CD8-positive, alpha-beta memory T cell (primary cell): ENCODE results near the gene IPO8. TPM values are rescaled to one million over a fixed set of nuclear protein-coding genes. Genes with fewer than 3 reads are reported as not detected.

Experiments used
- CTCF ChIA-PET: fragments of 350-600 bp; sonication (Branson Sonifier 250); formaldehyde crosslinking; loops from one replicate; lab custom pipeline; 2021; ENCODE audit warnings: antibody characterized with exemption; lab: Charles Lee
- POLR2A ChIA-PET: fragments of 350-600 bp; sonication (Branson Sonifier 250); formaldehyde crosslinking; loops from one replicate; lab custom pipeline; 2021; ENCODE audit warnings: antibody characterized with exemption; lab: Charles Lee
- DNase-seq, 5 donors: peaks; one replicate each; pipeline versions ENCODE4 v3.0.0 to v3.0.0-alpha.2; 2020 to 2022; ENCODE audit warnings: mixed read lengths in 1 of 5
- H3K27ac ChIP-seq: one replicate; pipeline ENCODE4 v1.7.0; 2013; ENCODE audit warnings: low read depth, mild to moderate bottlenecking, low read length, moderate library complexity
- H3K27me3 ChIP-seq: 2 replicates; pipeline ENCODE4 v1.7.0; 2013; ENCODE audit warnings: low read length, mild to moderate bottlenecking; ENCODE audit not compliant: insufficient read depth, poor library complexity, severe bottlenecking
- H3K36me3 ChIP-seq: 2 replicates; pipeline ENCODE4 v1.7.0; 2013; ENCODE audit warnings: mild to moderate bottlenecking, low read length, moderate library complexity; ENCODE audit not compliant: insufficient read depth
- H3K4me1 ChIP-seq: 2 replicates; pipeline ENCODE4 v1.7.0; 2013; ENCODE audit warnings: mild to moderate bottlenecking, low read length, moderate library complexity; ENCODE audit not compliant: insufficient read depth
- H3K4me3 ChIP-seq: 2 replicates; pipeline ENCODE4 v1.7.0; 2013; ENCODE audit warnings: mild to moderate bottlenecking, low read length
- H3K9me3 ChIP-seq: 2 replicates; pipeline ENCODE4 v1.7.0; 2013; ENCODE audit warnings: mild to moderate bottlenecking, low read length
- H3K27ac Mint-ChIP-seq, 8 donors: one replicate each; pipeline ENCODE4 v1.8.0; 2020 to 2021; ENCODE audit warnings: mixed read lengths in 8 of 8, mild to moderate bottlenecking in 6 of 8, inconsistent platforms in 3 of 8, moderate library complexity in 3 of 8
- H3K27me3 Mint-ChIP-seq, 2 donors: one replicate each; pipeline ENCODE4 v1.8.0; 2020 to 2021; ENCODE audit warnings: mixed read lengths in 2 of 2, mild to moderate bottlenecking in 1 of 2, moderate library complexity in 1 of 2
- H3K36me3 Mint-ChIP-seq, 3 donors: one replicate each; pipeline ENCODE4 v1.8.0; 2020 to 2021; ENCODE audit warnings: mixed read lengths in 3 of 3, inconsistent platforms in 1 of 3, mild to moderate bottlenecking in 1 of 3
- H3K4me1 Mint-ChIP-seq, 3 donors: one replicate each; pipeline ENCODE4 v1.8.0; 2020 to 2021; ENCODE audit warnings: mixed read lengths in 3 of 3, inconsistent platforms in 1 of 3, mild to moderate bottlenecking in 1 of 3
- H3K4me3 Mint-ChIP-seq, 7 donors: one replicate each; pipeline ENCODE4 v1.8.0; 2020 to 2021; ENCODE audit warnings: mixed read lengths in 7 of 7, mild to moderate bottlenecking in 6 of 7, moderate library complexity in 4 of 7, inconsistent platforms in 2 of 7
- H3K9me3 Mint-ChIP-seq, 5 donors: one replicate each; pipeline ENCODE4 v1.8.0; 2020 to 2022; ENCODE audit warnings: mixed read lengths in 5 of 5, mild to moderate bottlenecking in 3 of 5, moderate library complexity in 2 of 5, inconsistent platforms in 1 of 5
- polyA plus RNA-seq: library from polyadenylated mRNA; unstranded; fragments of 300-500 nt; fragmentation: Illumina TruSeq; gene quantifications from one replicate; pipeline ENCODE4 v1.2.3, GENCODE V29; 2021
- total RNA-seq, 2 experiments: library from RNA; stranded (reverse); gene quantifications; one replicate each; pipeline ENCODE4 v1.2.3, GENCODE V29; 2021

Gene IPO8
- total and polyA plus RNA-seq, 3 experiments from 2014 or later: 14.8 to 52.9 (median 50.8) TPM

GRCh38 chr12:30679241-30679640 lies 16.4 kb downstream of the IPO8 start:
- no peaks in the 10 kb centered on the region for H3K9me3 Mint-ChIP-seq
- no peaks in the 10 kb centered on the region for H3K27me3 Mint-ChIP-seq
- ChIA-PET POLR2A (no interaction called here), CTCF (no interaction called here)
- DNase-seq: no peak
- no peak overlapping the region for H3K4me3 ChIP-seq
- H3K27me3 ChIP-seq: no peaks in the 10 kb centered on the region
- peaks cover 33% of the 10 kb centered on the region for H3K36me3 ChIP-seq
- H3K27ac Mint-ChIP-seq: no peak overlapping the region
- H3K36me3 Mint-ChIP-seq: peaks cover 0 to 76% (median 28%) of the 10 kb centered on the region in 3 donors
- H3K4me3 Mint-ChIP-seq: no peak overlapping the region
- no peaks in the 10 kb centered on the region for H3K9me3 ChIP-seq
- H3K4me1 ChIP-seq: no peaks in the 10 kb centered on the region
- H3K4me1 Mint-ChIP-seq: no peaks in the 10 kb centered on the region
- no peak overlapping the region for H3K27ac ChIP-seq

DNA sequence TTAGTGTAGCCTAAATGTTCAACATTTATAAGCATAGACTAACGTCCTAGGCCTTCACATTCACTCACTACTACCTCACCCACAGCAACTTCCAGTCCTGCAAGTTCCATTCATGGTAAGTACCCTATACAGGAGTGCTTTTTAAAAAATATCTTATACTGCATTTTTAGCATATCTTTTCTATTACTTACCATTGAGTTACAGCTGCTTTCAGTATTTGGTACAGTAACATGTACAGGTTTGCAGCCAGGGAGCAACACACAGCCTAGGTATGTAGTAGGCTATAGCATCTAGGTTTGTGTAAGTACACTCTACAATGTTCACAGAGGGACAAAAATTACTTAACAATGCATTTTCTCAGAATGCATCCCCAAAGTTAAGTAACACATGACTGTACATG lies 17.4 kb downstream of the IPO8 start:
- POLR2A ChIA-PET: no interaction called here
- DNase-seq: no peak
- Histone ChIP-seq H3K36me3 (peaks cover 33% of the 10 kb centered on the region), H3K4me3 (no peak overlapping the region), H3K9me3 (no peaks in the 10 kb centered on the region), H3K27ac (no peak overlapping the region), H3K4me1 (no peaks in the 10 kb centered on the region), H3K27me3 (no peaks in the 10 kb centered on the region)
- H3K9me3 Mint-ChIP-seq: no peaks in the 10 kb centered on the region
- H3K36me3 Mint-ChIP-seq: peaks cover 0 to 76% (median 23%) of the 10 kb centered on the region in 3 donors
- no peaks in the 10 kb centered on the region for H3K4me1 Mint-ChIP-seq
- no peak overlapping the region for H3K27ac Mint-ChIP-seq
- CTCF ChIA-PET: no interaction called here
- no peaks in the 10 kb centered on the region for H3K27me3 Mint-ChIP-seq
- no peak overlapping the region for H3K4me3 Mint-ChIP-seq

- peaks cover 4 to 64% (median 26%) of the 10 kb centered on the region in 3 donors for H3K36me3 Mint-ChIP-seq
- H3K4me3 Mint-ChIP-seq: no peak overlapping the region
- POLR2A ChIA-PET: no interaction called here
- Histone ChIP-seq H3K4me1 (no peaks in the 10 kb centered on the region), H3K27ac (peak overlapping the region; percentile 15), H3K9me3 (no peaks in the 10 kb centered on the region), H3K4me3 (no peak overlapping the region), H3K27me3 (no peaks in the 10 kb centered on the region), H3K36me3 (peaks cover 14% of the 10 kb centered on the region)
- no peaks in the 10 kb centered on the region for H3K9me3 Mint-ChIP-seq
- CTCF ChIA-PET: no interaction called here
- no peak for DNase-seq
- H3K4me1 Mint-ChIP-seq: peaks cover 0 to 2% (median 0%) of the 10 kb centered on the region in 3 donors
- H3K27me3 Mint-ChIP-seq: no peaks in the 10 kb centered on the region
- peak overlapping the region in 4 of 8 donors; percentile 5 to 42 (median 17) for H3K27ac Mint-ChIP-seq
These were observed 34.5 kb downstream of the IPO8 start for GRCh38 chr12:30661210-30661609.

DNA sequence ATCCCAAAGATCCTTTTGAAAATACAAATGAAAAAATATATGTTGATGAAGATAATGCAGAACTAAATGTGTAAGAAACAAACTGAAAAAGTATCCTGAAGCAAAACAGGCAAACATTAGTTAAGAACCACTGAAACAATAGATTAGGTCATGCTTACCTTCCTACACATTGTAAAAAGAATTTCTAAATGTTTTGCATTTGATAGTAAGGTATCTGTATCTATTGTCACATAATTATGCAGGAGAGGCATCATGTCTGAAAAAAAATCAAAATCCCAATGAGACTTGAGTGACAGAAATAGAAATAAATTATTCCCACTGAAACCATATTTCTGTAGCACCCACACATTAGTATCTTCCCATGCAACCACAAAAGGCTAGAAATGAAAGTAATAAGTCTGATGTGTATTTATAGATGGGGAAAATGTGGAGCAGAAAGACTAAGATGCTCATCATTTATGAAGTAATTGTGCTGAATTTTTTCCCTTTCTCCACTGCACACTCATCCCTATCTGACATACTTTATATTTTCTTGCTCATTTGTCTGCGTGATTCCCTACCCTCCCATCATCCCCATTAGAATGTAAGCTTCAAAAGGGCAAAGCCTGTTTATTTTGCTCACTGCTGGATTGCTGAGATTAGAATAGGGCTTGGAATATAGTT lies 43.5 kb downstream of the IPO8 start:
- H3K4me3 Mint-ChIP-seq: no peak overlapping the region
- no peak for DNase-seq
- H3K36me3 ChIP-seq: no peaks in the 10 kb centered on the region
- peak overlapping the region in 1 of 8 donors; percentile 17 for H3K27ac Mint-ChIP-seq
- H3K4me1 Mint-ChIP-seq: peaks cover 5 to 27% (median 22%) of the 10 kb centered on the region in 3 donors
- no peaks in the 10 kb centered on the region for H3K9me3 Mint-ChIP-seq
- no peaks in the 10 kb centered on the region for H3K9me3 ChIP-seq
- H3K4me3 ChIP-seq: no peak overlapping the region
- no peaks in the 10 kb centered on the region for H3K27me3 Mint-ChIP-seq
- no peaks in the 10 kb centered on the region for H3K27me3 ChIP-seq
- POLR2A ChIA-PET: interaction anchor here (0.6 kb wide), 1 partner anchor 144 kb away, joined by 4 read pairs; no protein-coding TSS in a partner anchor
- CTCF ChIA-PET: no interaction called here
- H3K27ac ChIP-seq: no peak overlapping the region
- H3K4me1 ChIP-seq: no peaks in the 10 kb centered on the region
- H3K36me3 Mint-ChIP-seq: peaks cover 4 to 50% (median 15%) of the 10 kb centered on the region in 3 donors

DNA sequence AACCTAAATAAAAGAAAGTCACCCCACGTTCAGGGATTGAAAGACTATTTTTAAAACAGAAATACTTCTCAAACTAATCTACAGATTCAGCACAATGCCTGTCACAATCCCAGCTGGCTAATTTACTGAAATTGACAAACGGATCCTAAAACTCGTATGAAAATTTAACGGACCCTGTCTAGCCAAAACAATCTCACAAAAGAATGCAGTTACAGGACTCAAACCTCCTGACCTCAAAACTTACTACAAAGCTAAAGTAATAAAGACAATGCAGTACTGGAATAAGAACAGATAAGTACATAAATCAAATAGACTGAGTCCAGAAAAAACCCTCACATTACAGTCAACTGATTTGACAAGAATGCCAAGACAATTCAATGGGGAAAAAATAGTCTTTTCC lies 48.8 kb downstream of the IPO8 start:
- H3K27me3 Mint-ChIP-seq: no peaks in the 10 kb centered on the region
- CTCF ChIA-PET: no interaction called here

DNA sequence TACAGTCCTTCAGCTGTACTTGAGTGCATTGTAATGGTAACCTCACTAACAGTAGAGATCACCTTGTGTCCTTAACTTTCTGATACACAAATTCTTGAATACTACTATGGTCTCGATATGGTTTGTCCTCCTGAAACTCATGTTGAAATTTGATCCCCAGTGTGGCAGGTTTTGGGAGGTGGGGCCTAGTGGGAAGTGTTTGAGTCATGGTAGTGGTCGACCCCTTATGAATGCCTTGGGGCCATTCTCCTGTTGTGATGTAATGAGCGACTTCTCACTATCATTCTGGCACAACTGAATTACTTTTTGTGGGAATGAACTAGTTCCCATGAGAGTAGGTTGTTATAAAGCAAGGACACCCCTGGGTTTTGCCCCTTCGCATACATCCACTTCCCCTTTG lies 52.3 kb downstream of the IPO8 start:
- DNase-seq: no peak
- Histone ChIP-seq H3K4me3 (no peak overlapping the region), H3K27me3 (no peaks in the 10 kb centered on the region), H3K4me1 (no peaks in the 10 kb centered on the region), H3K36me3 (no peaks in the 10 kb centered on the region), H3K27ac (no peak overlapping the region), H3K9me3 (no peaks in the 10 kb centered on the region)
- ChIA-PET CTCF (no interaction called here), POLR2A (no interaction called here)
- Mint-ChIP-seq H3K4me1 (peaks cover 7 to 10% (median 7%) of the 10 kb centered on the region in 3 donors), H3K27ac (peak overlapping the region in 2 of 8 donors; percentile 41 to 47), H3K27me3 (no peaks in the 10 kb centered on the region), H3K4me3 (no peak overlapping the region), H3K9me3 (no peaks in the 10 kb centered on the region), H3K36me3 (peaks cover 13 to 62% (median 24%) of the 10 kb centered on the region in 3 donors)

More for the DNA sequence above, 48.8 kb downstream of the IPO8 start:
- Mint-ChIP-seq H3K4me3 (no peak overlapping the region), H3K4me1 (peaks cover 14 to 19% (median 15%) of the 10 kb centered on the region in 3 donors), H3K27ac (no peak overlapping the region), H3K36me3 (peaks cover 16 to 60% (median 16%) of the 10 kb centered on the region in 3 donors), H3K9me3 (no peaks in the 10 kb centered on the region)
- no peaks in the 10 kb centered on the region for H3K27me3 ChIP-seq
- H3K4me3 ChIP-seq: no peak overlapping the region
- H3K9me3 ChIP-seq: no peaks in the 10 kb centered on the region
- H3K36me3 ChIP-seq: no peaks in the 10 kb centered on the region
- H3K27ac ChIP-seq: no peak overlapping the region
- H3K4me1 ChIP-seq: no peaks in the 10 kb centered on the region
- POLR2A ChIA-PET: no interaction called here
- no peak for DNase-seq

DNA sequence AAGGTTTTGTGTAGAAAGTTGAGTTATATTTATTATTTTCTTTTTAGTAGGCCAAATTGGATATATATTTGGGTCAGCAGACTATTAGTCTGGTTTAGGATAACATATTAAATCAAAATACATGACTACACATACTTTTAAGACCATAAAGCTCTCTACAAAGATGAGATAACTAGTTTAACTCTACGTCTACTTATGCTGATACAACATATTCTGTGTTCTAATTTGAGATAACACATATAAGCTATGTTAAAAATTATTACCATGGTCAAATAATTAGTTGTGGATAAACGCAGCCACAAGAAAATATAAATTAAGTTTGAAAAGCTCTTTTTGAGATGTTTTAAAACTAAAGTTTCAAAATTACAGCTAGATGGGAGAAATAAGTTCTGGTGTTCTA lies 55.3 kb downstream of the IPO8 start:
- Histone ChIP-seq H3K4me1 (no peaks in the 10 kb centered on the region), H3K4me3 (no peak overlapping the region), H3K36me3 (peaks cover 5% of the 10 kb centered on the region), H3K27me3 (no peaks in the 10 kb centered on the region), H3K9me3 (no peaks in the 10 kb centered on the region), H3K27ac (no peak overlapping the region)
- H3K4me1 Mint-ChIP-seq: peaks cover 0 to 2% (median 0%) of the 10 kb centered on the region in 3 donors
- no peak overlapping the region for H3K27ac Mint-ChIP-seq
- no peaks in the 10 kb centered on the region for H3K9me3 Mint-ChIP-seq
- peaks cover 12 to 68% (median 28%) of the 10 kb centered on the region in 3 donors for H3K36me3 Mint-ChIP-seq
- no peaks in the 10 kb centered on the region for H3K27me3 Mint-ChIP-seq
- no peak overlapping the region for H3K4me3 Mint-ChIP-seq
- ChIA-PET CTCF (no interaction called here), POLR2A (no interaction called here)
- no peak for DNase-seq

DNA sequence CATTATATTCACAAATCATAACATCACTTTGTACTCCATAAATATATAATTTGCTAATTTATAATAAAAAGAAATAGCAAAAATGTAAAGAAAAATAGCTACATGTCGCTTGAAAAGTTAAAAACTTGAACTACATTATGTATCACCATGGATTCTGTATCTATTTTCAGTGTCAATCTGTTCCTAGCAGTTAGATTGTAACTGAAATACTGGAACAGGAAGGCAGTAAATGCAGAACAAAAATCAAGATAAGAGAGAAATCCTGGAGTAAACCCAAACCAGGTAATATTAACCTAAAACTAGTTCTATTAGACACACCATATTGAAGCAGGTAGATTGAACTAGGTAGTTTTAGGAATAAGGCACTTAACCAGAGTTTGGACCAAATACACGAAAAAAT lies 60.3 kb downstream of the IPO8 start:
- Histone ChIP-seq H3K36me3 (peaks cover 15% of the 10 kb centered on the region), H3K27ac (no peak overlapping the region), H3K4me1 (no peaks in the 10 kb centered on the region), H3K27me3 (no peaks in the 10 kb centered on the region), H3K4me3 (no peak overlapping the region), H3K9me3 (no peaks in the 10 kb centered on the region)
- Mint-ChIP-seq H3K9me3 (no peaks in the 10 kb centered on the region), H3K27me3 (no peaks in the 10 kb centered on the region), H3K4me1 (no peaks in the 10 kb centered on the region), H3K4me3 (no peak overlapping the region), H3K27ac (no peak overlapping the region), H3K36me3 (peaks cover 7 to 81% (median 43%) of the 10 kb centered on the region in 3 donors)
- DNase-seq: no peak
- POLR2A ChIA-PET: no interaction called here
- CTCF ChIA-PET: no interaction called here
